ENCODE data around the gene FCHSD2. TPM values are rescaled to one million over a fixed set of nuclear protein-coding genes. Genes with fewer than 3 reads are reported as not detected.

FCHSD2 gene
- total RNA-seq, 6 experiments from 2014 or later, result 10.8 to 25.9 (median 17.8) TPM

DNA sequence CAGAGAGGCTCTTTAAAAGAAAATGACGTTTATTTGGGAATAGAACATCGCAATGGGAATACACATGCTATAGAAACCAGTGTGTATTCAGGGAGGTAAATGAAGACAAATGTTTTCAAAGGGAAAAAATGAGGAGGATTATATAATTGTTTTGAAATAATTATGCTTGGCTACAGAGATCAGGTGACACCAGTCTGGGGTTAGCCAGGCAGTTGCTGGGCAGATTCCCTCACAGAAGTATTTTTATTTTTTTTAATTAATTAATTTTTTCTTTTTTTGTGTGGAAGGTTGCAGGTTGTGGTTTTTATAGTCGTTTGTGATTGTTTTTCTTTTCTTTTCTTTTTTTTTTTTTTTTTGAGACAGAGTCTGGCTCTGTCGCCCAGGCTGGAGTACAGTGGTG is 342.7 kb downstream of the FCHSD2 start:
- no peak for DNase-seq

GRCh38 chr11:72798361-72798760 is 343.8 kb downstream of the FCHSD2 start:
- DNase-seq (no peak), ATAC-seq (no peak)
- intact Hi-C loops (cut with DNase I), result no loop called here
- no peaks in the 10 kb centered on the region for H3K27me3 ChIP-seq
- no peak overlapping the region for H3K27ac ChIP-seq
- TF ChIP-seq CTCF (IDR thresholded peaks at IDR 0.05), result no peak
- TF ChIP-seq POLR2A (IDR thresholded peaks at IDR 0.05), result no peak
- no peaks in the 10 kb centered on the region for H3K9me3 ChIP-seq
- H3K36me3 ChIP-seq, result no peaks in the 10 kb centered on the region
- no peak overlapping the region for H3K4me3 ChIP-seq
- H3K4me1 ChIP-seq, result peaks cover 0 to 13% (median 2%) of the 10 kb centered on the region in 4 donors
- WGBS (ENCODE audit: insufficient coverage, low coverage, low lambda C conversion rate, missing lambda C conversion rate), result 67% methylated on average over 4 of the region's 4 CpGs

More for the DNA sequence above, 342.7 kb downstream of the FCHSD2 start:
- H3K27ac ChIP-seq, result no peak overlapping the region
- H3K4me3 ChIP-seq, result no peak overlapping the region
- WGBS (ENCODE audit: insufficient coverage, low coverage, low lambda C conversion rate, missing lambda C conversion rate), result 48% methylated on average over 3 of the region's 4 CpGs
- peaks cover 0 to 8% (median under 1%) of the 10 kb centered on the region in 4 donors for H3K4me1 ChIP-seq
- H3K36me3 ChIP-seq, result no peaks in the 10 kb centered on the region
- intact Hi-C loops (cut with DNase I), result no loop called here
- H3K9me3 ChIP-seq, result no peaks in the 10 kb centered on the region
- TF ChIP-seq CTCF (IDR thresholded peaks at IDR 0.05), result no peak
- TF ChIP-seq POLR2A (IDR thresholded peaks at IDR 0.05), result no peak
- H3K27me3 ChIP-seq, result no peaks in the 10 kb centered on the region
- ATAC-seq, result no peak

GRCh38 chr11:72793425-72794367 is 348.4 kb downstream of the FCHSD2 start, which contains the start of gene STARD10:
Gene STARD10 (minus strand): TSS chr11:72794047. CDS start chr11:72781181, 12,866 bp downstream.
- DNase-seq (peak; percentile 97), ATAC-seq (peak; percentile 91 to 96 (median 93))
- H3K4me1 ChIP-seq, result peaks cover 0 to 44% (median 11%) of the 10 kb centered on the region in 4 donors
- no peaks in the 10 kb centered on the region for H3K9me3 ChIP-seq
- H3K27ac ChIP-seq, result peak within 1 kb of the TSS; percentile 55 to 84 (median 80)
- intact Hi-C loops (cut with DNase I), result loop anchor here in 1 of 2 donors (5.0 kb wide), 1 partner anchor 66 kb away; no protein-coding TSS in a partner anchor
- peak within 1 kb of the TSS; percentile 57 to 74 (median 70) for H3K4me3 ChIP-seq
- no peak for TF ChIP-seq POLR2A (IDR thresholded peaks at IDR 0.05)
- peak; percentile 98 to 100 (median 99) for TF ChIP-seq CTCF (IDR thresholded peaks at IDR 0.05)
- no peaks in the 10 kb centered on the region for H3K27me3 ChIP-seq
- H3K36me3 ChIP-seq, result no peaks in the 10 kb centered on the region
- WGBS (ENCODE audit: insufficient coverage, low coverage, low lambda C conversion rate, missing lambda C conversion rate), result under 1% methylated on average over 26 of the region's 55 CpGs

DNA sequence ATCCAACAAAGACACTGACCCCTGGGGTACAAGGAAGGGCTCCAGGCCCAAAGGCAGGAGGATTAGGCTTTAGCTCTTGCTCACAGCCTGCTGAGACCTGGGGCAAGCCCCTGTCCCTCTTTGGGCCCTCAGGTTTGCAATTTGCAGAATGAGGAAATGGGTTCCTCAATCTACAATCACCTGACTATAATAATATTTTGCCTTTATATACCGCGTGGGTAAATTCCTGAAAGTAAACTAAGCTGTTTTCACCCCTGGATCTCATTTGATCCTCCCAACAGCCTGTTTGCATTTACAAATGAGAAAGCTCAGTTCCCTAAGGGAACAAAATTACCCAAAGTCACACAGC is 349.1 kb downstream of the FCHSD2 start:
- H3K9me3 ChIP-seq, result no peaks in the 10 kb centered on the region
- ATAC-seq (no peak), DNase-seq (no peak)
- no peaks in the 10 kb centered on the region for H3K27me3 ChIP-seq
- TF ChIP-seq POLR2A (IDR thresholded peaks at IDR 0.05) (no peak), CTCF (IDR thresholded peaks at IDR 0.05) (no peak)
- H3K36me3 ChIP-seq, result no peaks in the 10 kb centered on the region
- peaks cover 0 to 47% (median 14%) of the 10 kb centered on the region in 4 donors for H3K4me1 ChIP-seq
- 50% methylated on average over 2 of the region's 2 CpGs for WGBS (ENCODE audit: insufficient coverage, low coverage, low lambda C conversion rate, missing lambda C conversion rate)
- H3K4me3 ChIP-seq, result peak overlapping the region in 1 of 3 donors; percentile 70
- intact Hi-C loops (cut with DNase I), result loop anchor here in 1 of 2 donors (5.0 kb wide), 1 partner anchor 66 kb away; no protein-coding TSS in a partner anchor
- peak overlapping the region; percentile 55 to 84 (median 80) for H3K27ac ChIP-seq
